GM23338 (cell line): ENCODE results near the gene ART3. TPM values are rescaled to one million over a fixed set of nuclear protein-coding genes. Genes with fewer than 3 reads are reported as not detected.

Source experiments
- ATAC-seq: fragments of 200-7000 bp; cut with Tn5 transposase; 3 replicates; pipeline ENCODE4 v1.9.1; 2020
- DNase-seq: peaks from one replicate; pipeline ENCODE4 v3.0.0-alpha.2; 2015; ENCODE audit warnings: low spot score
- H2AFZ ChIP-seq: fragments of 200-600 bp; sonication (generic); 2 replicates; pipeline ENCODE4 v1.8.0; 2016; ENCODE audit warnings: antibody characterized with exemption, mild to moderate bottlenecking, moderate library complexity
- H3F3A ChIP-seq: fragments of 200-600 bp; sonication (generic); replicated peaks from 2 replicates; pipeline ENCODE4 v1.8.0; 2017; ENCODE audit warnings: antibody characterized with exemption, mixed run types, low read depth
- H3K27ac ChIP-seq: fragments of 200-600 bp; sonication (generic); 2 replicates; pipeline ENCODE4 v1.6.1; 2016; ENCODE audit warnings: low read depth
- H3K27me3 ChIP-seq: fragments of 200-600 bp; sonication (generic); 2 replicates; pipeline ENCODE4 v1.8.0; 2016; ENCODE audit warnings: mild to moderate bottlenecking, mixed run types, moderate library complexity; ENCODE audit not compliant: insufficient read depth
- H3K36me3 ChIP-seq: fragments of 200-600 bp; sonication (generic); 2 replicates; pipeline ENCODE4 v1.8.0; 2016; ENCODE audit warnings: mild to moderate bottlenecking; ENCODE audit not compliant: insufficient read depth
- H3K4me1 ChIP-seq: fragments of 200-600 bp; sonication (generic); 2 replicates; pipeline ENCODE4 v1.8.0; 2016; ENCODE audit warnings: mild to moderate bottlenecking, moderate library complexity; ENCODE audit not compliant: insufficient read depth
- H3K4me2 ChIP-seq: fragments of 200-600 bp; sonication (generic); 2 replicates; pipeline ENCODE4 v1.7.1; 2017; ENCODE audit warnings: mixed run types
- H3K4me3 ChIP-seq: fragments of 200-600 bp; sonication (generic); 2 replicates; pipeline ENCODE4 v1.6.1; 2016; ENCODE audit warnings: mixed run types
- H3K79me2 ChIP-seq: fragments of 200-600 bp; sonication (generic); replicated peaks from 2 replicates; pipeline ENCODE4 v1.8.0; 2017; ENCODE audit warnings: mild to moderate bottlenecking; ENCODE audit not compliant: insufficient read depth
- H3K9me2 ChIP-seq: fragments of 200-600 bp; sonication (generic); 2 replicates; pipeline ENCODE4 v1.8.0; 2017; ENCODE audit not compliant: insufficient read depth
- H4K20me1 ChIP-seq: fragments of 200-600 bp; sonication (generic); replicated peaks from 2 replicates; pipeline ENCODE4 v1.8.0; 2017; ENCODE audit warnings: mild to moderate bottlenecking; ENCODE audit not compliant: insufficient read depth
- H3K27ac Mint-ChIP-seq: 2 replicates; pipeline ENCODE4 v1.8.0; 2020; ENCODE audit warnings: inconsistent platforms, mild to moderate bottlenecking, moderate library complexity, mixed read lengths
- H3K27me3 Mint-ChIP-seq: 3 replicates; pipeline ENCODE4 v1.8.0; 2022; ENCODE audit warnings: low read depth, mild to moderate bottlenecking, moderate library complexity, mixed read lengths, inconsistent platforms; ENCODE audit not compliant: insufficient read depth, poor library complexity
- H3K36me3 Mint-ChIP-seq: 3 replicates; pipeline ENCODE4 v1.8.0; 2021; ENCODE audit warnings: low read depth, mild to moderate bottlenecking, inconsistent platforms, moderate library complexity, mixed read lengths
- H3K4me1 Mint-ChIP-seq: 3 replicates; pipeline ENCODE4 v1.8.0; 2020; ENCODE audit warnings: mild to moderate bottlenecking, inconsistent platforms, mixed read lengths
- H3K4me3 Mint-ChIP-seq: 3 replicates; pipeline ENCODE4 v1.8.0; 2021; ENCODE audit warnings: moderate library complexity, mild to moderate bottlenecking, inconsistent platforms, mixed read lengths
- H3K9me3 Mint-ChIP-seq: 3 replicates; pipeline ENCODE4 v1.8.0; 2020; ENCODE audit warnings: moderate library complexity, mild to moderate bottlenecking, inconsistent platforms, mixed read lengths
- CREB1 ChIP-seq: fragments of 250-450 bp; sonication (Bioruptor Pico); IDR thresholded peaks from 2 replicates; pipeline ENCODE4 v1.5.0; 2020; ENCODE audit warnings: low read depth, mild to moderate bottlenecking, moderate library complexity
- EZH2 ChIP-seq: fragments of 200-600 bp; sonication (generic); IDR thresholded peaks from one replicate; pipeline ENCODE4 v1.8.0; 2017; ENCODE audit warnings: antibody characterized with exemption, mild to moderate bottlenecking, low read depth; ENCODE audit not compliant: unreplicated experiment
- NANOG ChIP-seq: IDR thresholded peaks from 2 replicates; pipeline ENCODE4 v1.6.1; 2016; ENCODE audit warnings: antibody characterized with exemption, borderline replicate concordance
- POLR2AphosphoS5 ChIP-seq: IDR thresholded peaks from 2 replicates; pipeline ENCODE4 v1.6.1; 2016; ENCODE audit warnings: antibody characterized with exemption, low read depth
- REST ChIP-seq: IDR thresholded peaks from one replicate; pipeline ENCODE4 v1.6.1; 2018; ENCODE audit warnings: antibody characterized with exemption; ENCODE audit not compliant: unreplicated experiment
- ZNF114 ChIP-seq: fragments of 250-450 bp; sonication (Bioruptor Pico); IDR thresholded peaks from 2 replicates; pipeline ENCODE4 v1.5.0; 2020; ENCODE audit warnings: mild to moderate bottlenecking, moderate library complexity
- polyA plus RNA-seq: library from polyadenylated mRNA; unstranded; fragments of >200 nt; fragmentation: Nextera tagmentation; extraction: Ambion mirVana; gene quantifications from 2 replicates; pipeline ENCODE4 v1.2.1, GENCODE V29; 2016
- total RNA-seq: library from RNA; depleted of rRNA; stranded (reverse); fragments of >200 nt; shearing (Covaris generic); gene quantifications from 2 replicates; pipeline ENCODE4 v1.2.3, GENCODE V29; 2014
- TF ChIP-seq, protein P1 (sequence below): fragments of 250-450 bp; sonication (Bioruptor Pico); IDR thresholded peaks from 2 replicates; pipeline ENCODE4 v1.5.0; 2020; ENCODE audit warnings: mild to moderate bottlenecking, moderate library complexity
- TF ChIP-seq, protein P2 (sequence below): IDR thresholded peaks from 2 replicates; pipeline ENCODE4 v1.6.1; 2016; ENCODE audit warnings: antibody characterized with exemption

ART3 gene
- total and polyA plus RNA-seq, 2 experiments from 2014 or later: 0.87 to 1.7 TPM

- TF ChIP-seq, protein P1, sequence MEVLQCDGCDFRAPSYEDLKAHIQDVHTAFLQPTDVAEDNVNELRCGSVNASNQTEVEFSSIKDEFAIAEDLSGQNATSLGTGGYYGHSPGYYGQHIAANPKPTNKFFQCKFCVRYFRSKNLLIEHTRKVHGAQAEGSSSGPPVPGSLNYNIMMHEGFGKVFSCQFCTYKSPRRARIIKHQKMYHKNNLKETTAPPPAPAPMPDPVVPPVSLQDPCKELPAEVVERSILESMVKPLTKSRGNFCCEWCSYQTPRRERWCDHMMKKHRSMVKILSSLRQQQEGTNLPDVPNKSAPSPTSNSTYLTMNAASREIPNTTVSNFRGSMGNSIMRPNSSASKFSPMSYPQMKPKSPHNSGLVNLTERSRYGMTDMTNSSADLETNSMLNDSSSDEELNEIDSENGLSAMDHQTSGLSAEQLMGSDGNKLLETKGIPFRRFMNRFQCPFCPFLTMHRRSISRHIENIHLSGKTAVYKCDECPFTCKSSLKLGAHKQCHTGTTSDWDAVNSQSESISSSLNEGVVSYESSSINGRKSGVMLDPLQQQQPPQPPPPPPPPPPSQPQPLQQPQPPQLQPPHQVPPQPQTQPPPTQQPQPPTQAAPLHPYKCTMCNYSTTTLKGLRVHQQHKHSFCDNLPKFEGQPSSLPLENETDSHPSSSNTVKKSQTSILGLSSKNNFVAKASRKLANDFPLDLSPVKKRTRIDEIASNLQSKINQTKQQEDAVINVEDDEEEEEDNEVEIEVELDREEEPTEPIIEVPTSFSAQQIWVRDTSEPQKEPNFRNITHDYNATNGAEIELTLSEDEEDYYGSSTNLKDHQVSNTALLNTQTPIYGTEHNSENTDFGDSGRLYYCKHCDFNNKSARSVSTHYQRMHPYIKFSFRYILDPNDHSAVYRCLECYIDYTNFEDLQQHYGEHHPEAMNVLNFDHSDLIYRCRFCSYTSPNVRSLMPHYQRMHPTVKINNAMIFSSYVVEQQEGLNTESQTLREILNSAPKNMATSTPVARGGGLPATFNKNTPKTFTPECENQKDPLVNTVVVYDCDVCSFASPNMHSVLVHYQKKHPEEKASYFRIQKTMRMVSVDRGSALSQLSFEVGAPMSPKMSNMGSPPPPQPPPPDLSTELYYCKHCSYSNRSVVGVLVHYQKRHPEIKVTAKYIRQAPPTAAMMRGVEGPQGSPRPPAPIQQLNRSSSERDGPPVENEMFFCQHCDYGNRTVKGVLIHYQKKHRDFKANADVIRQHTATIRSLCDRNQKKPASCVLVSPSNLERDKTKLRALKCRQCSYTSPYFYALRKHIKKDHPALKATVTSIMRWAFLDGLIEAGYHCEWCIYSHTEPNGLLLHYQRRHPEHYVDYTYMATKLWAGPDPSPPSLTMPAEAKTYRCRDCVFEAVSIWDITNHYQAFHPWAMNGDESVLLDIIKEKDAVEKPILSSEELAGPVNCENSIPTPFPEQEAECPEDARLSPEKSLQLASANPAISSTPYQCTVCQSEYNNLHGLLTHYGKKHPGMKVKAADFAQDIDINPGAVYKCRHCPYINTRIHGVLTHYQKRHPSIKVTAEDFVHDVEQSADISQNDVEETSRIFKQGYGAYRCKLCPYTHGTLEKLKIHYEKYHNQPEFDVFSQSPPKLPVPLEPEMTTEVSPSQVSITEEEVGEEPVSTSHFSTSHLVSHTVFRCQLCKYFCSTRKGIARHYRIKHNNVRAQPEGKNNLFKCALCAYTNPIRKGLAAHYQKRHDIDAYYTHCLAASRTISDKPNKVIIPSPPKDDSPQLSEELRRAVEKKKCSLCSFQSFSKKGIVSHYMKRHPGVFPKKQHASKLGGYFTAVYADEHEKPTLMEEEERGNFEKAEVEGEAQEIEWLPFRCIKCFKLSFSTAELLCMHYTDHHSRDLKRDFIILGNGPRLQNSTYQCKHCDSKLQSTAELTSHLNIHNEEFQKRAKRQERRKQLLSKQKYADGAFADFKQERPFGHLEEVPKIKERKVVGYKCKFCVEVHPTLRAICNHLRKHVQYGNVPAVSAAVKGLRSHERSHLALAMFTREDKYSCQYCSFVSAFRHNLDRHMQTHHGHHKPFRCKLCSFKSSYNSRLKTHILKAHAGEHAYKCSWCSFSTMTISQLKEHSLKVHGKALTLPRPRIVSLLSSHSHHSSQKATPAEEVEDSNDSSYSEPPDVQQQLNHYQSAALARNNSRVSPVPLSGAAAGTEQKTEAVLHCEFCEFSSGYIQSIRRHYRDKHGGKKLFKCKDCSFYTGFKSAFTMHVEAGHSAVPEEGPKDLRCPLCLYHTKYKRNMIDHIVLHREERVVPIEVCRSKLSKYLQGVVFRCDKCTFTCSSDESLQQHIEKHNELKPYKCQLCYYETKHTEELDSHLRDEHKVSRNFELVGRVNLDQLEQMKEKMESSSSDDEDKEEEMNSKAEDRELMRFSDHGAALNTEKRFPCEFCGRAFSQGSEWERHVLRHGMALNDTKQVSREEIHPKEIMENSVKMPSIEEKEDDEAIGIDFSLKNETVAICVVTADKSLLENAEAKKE (CRISPR knock-in tag): no peak
- TF ChIP-seq POLR2AphosphoS5 (no peak), CREB1 (CRISPR knock-in tag) (no peak)
These were observed 588 bp downstream of the ART3 start (continued) for GRCh38 chr4:76074993-76075600.

GRCh38 chr4:76078033-76078613 lies 3.6 kb downstream of the ART3 start:
- H3F3A ChIP-seq: no peaks in the 10 kb centered on the region
- ATAC-seq (no peak), DNase-seq (no peak)
- Mint-ChIP-seq H3K36me3 (no peaks in the 10 kb centered on the region), H3K27me3 (peaks cover 2% of the 10 kb centered on the region), H3K27ac (no peak overlapping the region), H3K9me3 (no peaks in the 10 kb centered on the region), H3K4me1 (peaks cover 14% of the 10 kb centered on the region; the same call in 2 of the 3 replicates), H3K4me3 (no peak overlapping the region)
- H3K4me3 ChIP-seq: no peak overlapping the region
- no peaks in the 10 kb centered on the region for H3K27me3 ChIP-seq
- no peak overlapping the region for H3K4me2 ChIP-seq
- H3K79me2 ChIP-seq: no peaks in the 10 kb centered on the region
- no peak overlapping the region for H2AFZ ChIP-seq
- H3K9me2 ChIP-seq: peaks cover 4% of the 10 kb centered on the region; the same call in 1 of the 2 replicates
- no peak overlapping the region for H3K27ac ChIP-seq
- H3K36me3 ChIP-seq: no peaks in the 10 kb centered on the region
- no peaks in the 10 kb centered on the region for H4K20me1 ChIP-seq
- peaks cover 5% of the 10 kb centered on the region; the same call in 1 of the 2 replicates for H3K4me1 ChIP-seq
- TF ChIP-seq, protein P2, sequence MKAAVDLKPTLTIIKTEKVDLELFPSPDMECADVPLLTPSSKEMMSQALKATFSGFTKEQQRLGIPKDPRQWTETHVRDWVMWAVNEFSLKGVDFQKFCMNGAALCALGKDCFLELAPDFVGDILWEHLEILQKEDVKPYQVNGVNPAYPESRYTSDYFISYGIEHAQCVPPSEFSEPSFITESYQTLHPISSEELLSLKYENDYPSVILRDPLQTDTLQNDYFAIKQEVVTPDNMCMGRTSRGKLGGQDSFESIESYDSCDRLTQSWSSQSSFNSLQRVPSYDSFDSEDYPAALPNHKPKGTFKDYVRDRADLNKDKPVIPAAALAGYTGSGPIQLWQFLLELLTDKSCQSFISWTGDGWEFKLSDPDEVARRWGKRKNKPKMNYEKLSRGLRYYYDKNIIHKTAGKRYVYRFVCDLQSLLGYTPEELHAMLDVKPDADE: no peak
- TF ChIP-seq EZH2 (no peak), ZNF114 (CRISPR knock-in tag) (no peak), REST (no peak), NANOG (no peak), CREB1 (CRISPR knock-in tag) (no peak)
